SK-N-MC (cell line): ENCODE measurements around the gene ARG1.

Experiments
- DNase-seq: peaks from one replicate; pipeline ENCODE4 v3.0.0-alpha.2; 2011; ENCODE audit warnings: low read depth, low spot score
- H3K27ac ChIP-seq: fragments of 200-600 bp; sonication (generic); 2 replicates; pipeline ENCODE4 v1.5.1; 2016; ENCODE audit warnings: mixed run types
- H3K36me3 ChIP-seq: fragments of 200-600 bp; sonication (generic); 2 replicates; pipeline ENCODE4 v1.6.1; 2017; ENCODE audit warnings: antibody characterized with exemption, low read length, mixed read lengths; ENCODE audit not compliant: insufficient read depth
- H3K4me3 ChIP-seq: fragments of 200-600 bp; sonication (generic); 2 replicates; pipeline ENCODE4 v1.5.1; 2016
- H3K9ac ChIP-seq: fragments of 200-600 bp; sonication (generic); 2 replicates; pipeline ENCODE4 v1.8.0; 2017; ENCODE audit warnings: mixed run types, mixed read lengths; ENCODE audit not compliant: insufficient read length
- H3K9me3 ChIP-seq: fragments of 200-600 bp; sonication (generic); 2 replicates; pipeline ENCODE4 v1.6.1; 2017; ENCODE audit warnings: low read depth, mild to moderate bottlenecking, antibody characterized with exemption, low read length, moderate library complexity, mixed read lengths
- EZH2 ChIP-seq: fragments of 200-600 bp; sonication (generic); IDR thresholded peaks from one replicate; pipeline ENCODE4 v1.6.1; 2017; ENCODE audit warnings: antibody characterized with exemption
- FOXP2 ChIP-seq: optimal IDR thresholded peaks from 2 replicates; pipeline ENCODE3; 2011; ENCODE audit warnings: mild to moderate bottlenecking, moderate library complexity; ENCODE audit not compliant: insufficient read depth; ENCODE audit errors: extremely low read length, control extremely low read depth
- POLR2AphosphoS5 ChIP-seq: IDR thresholded peaks from 2 replicates; pipeline ENCODE4 v1.6.1; 2012; ENCODE audit warnings: mild to moderate bottlenecking, low read depth, low read length, borderline replicate concordance

ARG1 gene

DNA sequence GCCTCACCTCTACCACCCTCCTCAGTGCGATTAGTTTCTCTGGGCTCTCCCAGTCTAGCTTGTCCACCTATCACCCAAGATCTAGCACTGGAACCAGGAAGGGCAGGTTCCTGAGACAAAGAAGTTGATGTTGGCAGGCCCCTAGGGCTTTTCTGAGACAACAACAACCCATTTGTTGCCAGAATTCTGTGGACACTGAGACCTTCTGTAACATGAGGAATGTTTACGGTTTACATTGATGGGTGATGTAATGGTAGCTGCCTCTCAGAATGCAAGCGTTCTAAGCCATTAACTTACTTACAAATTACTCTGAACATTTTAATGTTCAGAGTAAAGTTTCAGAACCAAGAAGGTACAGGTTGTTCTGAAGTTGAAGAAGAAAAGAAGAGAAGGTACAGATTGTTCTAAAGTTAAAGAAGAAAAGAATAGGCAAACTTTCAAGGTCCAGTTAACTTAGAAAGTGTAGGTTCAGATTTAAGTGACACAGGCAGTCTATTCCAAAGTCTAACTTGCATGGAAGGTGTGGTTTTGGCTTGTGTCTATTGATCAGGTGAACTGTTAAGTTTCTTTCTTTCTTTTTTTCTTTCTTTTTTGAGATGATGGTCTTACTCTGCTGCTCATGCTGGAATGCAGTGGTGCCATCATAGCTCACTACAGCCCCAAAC lies 58.7 kb downstream of the ARG1 start:
- Histone ChIP-seq H3K27ac (no peak overlapping the region), H3K9ac (no peak overlapping the region), H3K36me3 (no peaks in the 10 kb centered on the region; the same call in 1 of the 2 replicates), H3K4me3 (no peak overlapping the region), H3K9me3 (no peaks in the 10 kb centered on the region)
- TF ChIP-seq EZH2 (no peak), POLR2AphosphoS5 (no peak), FOXP2 (no peak)
- DNase-seq: no peak
